H1 (cell line): Measurements from ENCODE around the gene DPF1. TPM values are rescaled to one million over a fixed set of nuclear protein-coding genes. Genes with fewer than 3 reads are reported as not detected.

ENCODE experiments used
- CTCF ChIA-PET: fragments of 300-600 bp; sonication (Branson Sonifier 250); formaldehyde crosslinking; loops from one replicate; lab custom pipeline; 2021; ENCODE audit not compliant: partially characterized antibody; lab: Charles Lee
- POLR2A ChIA-PET: fragments of 300-600 bp; sonication (Branson Sonifier 250); formaldehyde crosslinking; loops from one replicate; lab custom pipeline; 2021; ENCODE audit warnings: inconsistent platforms; ENCODE audit not compliant: partially characterized antibody; lab: Charles Lee
- DNase-seq, 2 experiments: peaks; one replicate each; pipeline versions ENCODE4 v3.0.0 to v3.0.0-alpha.2; 2010 to 2022; ENCODE audit warnings: low spot score in 2 of 2, low read depth in 1 of 2, mixed read lengths in 1 of 2
- FAIRE-seq: peaks from 2 replicates; lab custom pipeline; 2011; peaks lifted over from hg19 to GRCh38; lab: Jason Lieb, UNC
- H2AFZ ChIP-seq: 2 replicates; pipeline ENCODE4 v1.8.1; 2012; ENCODE audit warnings: low read length, inconsistent platforms
- H2AK5ac ChIP-seq: 2 replicates; pipeline ENCODE4 v1.6.1; 2013; ENCODE audit warnings: low read depth, low read length
- H2BK120ac ChIP-seq: replicated peaks from 2 replicates; pipeline ENCODE3; 2013; ENCODE audit warnings: low read depth, low read length, inconsistent platforms
- H2BK12ac ChIP-seq: 2 replicates; pipeline ENCODE4 v1.6.1; 2013; ENCODE audit warnings: low read depth, low read length
- H2BK15ac ChIP-seq: 2 replicates; pipeline ENCODE4 v1.6.1; 2013; ENCODE audit warnings: low read length
- H2BK20ac ChIP-seq: 2 replicates; pipeline ENCODE4 v1.6.1; 2013; ENCODE audit warnings: low read length
- H2BK5ac ChIP-seq: 2 replicates; pipeline ENCODE4 v1.6.1; 2013; ENCODE audit warnings: low read depth, low read length
- H3K14ac ChIP-seq: 2 replicates; pipeline ENCODE4 v1.6.1; 2013; ENCODE audit warnings: inconsistent platforms; ENCODE audit not compliant: insufficient read length
- H3K18ac ChIP-seq: 2 replicates; pipeline ENCODE4 v1.6.1; 2013; ENCODE audit warnings: low read length; ENCODE audit errors: extremely low read depth
- H3K23ac ChIP-seq: 2 replicates; pipeline ENCODE4 v1.6.1; 2013; ENCODE audit warnings: inconsistent platforms; ENCODE audit not compliant: insufficient read length
- H3K23me2 ChIP-seq: 2 replicates; pipeline ENCODE4 v1.6.1; 2013; ENCODE audit warnings: low read depth, low read length
- H3K27ac ChIP-seq: 2 replicates; pipeline ENCODE4 v1.6.1; 2011; ENCODE audit warnings: low read depth, low read length, inconsistent platforms
- H3K27me3 ChIP-seq, 4 experiments: replicated peaks in 1 of 4; 1 replicate in 1 of 4; 2 replicates in 3 of 4; pipeline versions ENCODE4 v1.6.1 to v1.8.1; 2011 to 2013; ENCODE audit warnings: low read length in 3 of 4, mild to moderate bottlenecking in 3 of 4, inconsistent platforms in 2 of 4, mixed read lengths in 2 of 4, moderate library complexity in 1 of 4; ENCODE audit not compliant: control insufficient read depth in 3 of 4, insufficient read depth in 3 of 4; ENCODE audit errors: extremely low read depth in 1 of 4
- H3K36me3 ChIP-seq, 4 experiments: 2 replicates each; pipeline versions ENCODE4 v1.6.1 to v1.8.1; 2011 to 2013; ENCODE audit warnings: mild to moderate bottlenecking in 4 of 4, low read length in 3 of 4, moderate library complexity in 2 of 4, control low read depth in 1 of 4, inconsistent platforms in 1 of 4; ENCODE audit not compliant: insufficient read depth in 4 of 4, control insufficient read depth in 2 of 4
- H3K4ac ChIP-seq: replicated peaks from 2 replicates; pipeline ENCODE3; 2013; ENCODE audit warnings: low read length, low read depth, mixed read lengths, inconsistent platforms; ENCODE audit not compliant: insufficient read length
- H3K4me1 ChIP-seq, 4 experiments: replicated peaks in 1 of 4; 1 replicate in 1 of 4; 2 replicates in 3 of 4; pipeline versions ENCODE4 v1.6.1 to v1.8.1; 2011 to 2013; ENCODE audit warnings: low read length in 3 of 4, inconsistent platforms in 2 of 4, mixed read lengths in 1 of 4; ENCODE audit not compliant: insufficient read depth in 4 of 4, control insufficient read depth in 3 of 4
- H3K4me2 ChIP-seq, 2 experiments: 2 replicates each; pipeline versions ENCODE4 v1.6.1 to v1.8.1; 2011 to 2013; ENCODE audit warnings: low read depth in 2 of 2, low read length in 2 of 2, control low read depth in 1 of 2, inconsistent platforms in 1 of 2, mild to moderate bottlenecking in 1 of 2; ENCODE audit not compliant: insufficient read depth in 1 of 2
- H3K4me3 ChIP-seq, 4 experiments: fragments of 200-600, 300-600 bp in 1 of 4; sonication (generic), shearing (Covaris generic), sonication (Bioruptor Twin) in 1 of 4; 2 replicates each; pipeline versions ENCODE4 v1.5.1 to v1.8.1; 2011 to 2016; ENCODE audit warnings: low read length in 4 of 4, low read depth in 3 of 4, control low read depth in 2 of 4, inconsistent platforms in 2 of 4, mild to moderate bottlenecking in 2 of 4, mixed read lengths in 1 of 4, moderate library complexity in 1 of 4; ENCODE audit not compliant: insufficient read depth in 2 of 4; ENCODE audit errors: extremely low read depth in 1 of 4
- H3K56ac ChIP-seq: replicated peaks from 2 replicates; pipeline ENCODE3; 2013; ENCODE audit warnings: low read depth, mild to moderate bottlenecking, mixed read lengths, low read length, inconsistent platforms; ENCODE audit not compliant: insufficient read length
- H3K79me1 ChIP-seq: 2 replicates; pipeline ENCODE4 v1.6.1; 2013; ENCODE audit warnings: low read depth, low read length, control low read depth
- H3K79me2 ChIP-seq, 2 experiments: 2 replicates each; pipeline versions ENCODE4 v1.6.1 to v1.8.1; 2012 to 2013; ENCODE audit warnings: low read length in 2 of 2, mild to moderate bottlenecking in 2 of 2, inconsistent platforms in 1 of 2; ENCODE audit not compliant: insufficient read depth in 2 of 2, control insufficient read depth in 1 of 2
- H3K9ac ChIP-seq, 4 experiments: replicated peaks in 1 of 4; 1 replicate in 1 of 4; 2 replicates in 3 of 4; pipeline versions ENCODE4 v1.6.1 to v1.8.1; 2011 to 2013; ENCODE audit warnings: low read depth in 3 of 4, low read length in 3 of 4, control low read depth in 2 of 4, mild to moderate bottlenecking in 2 of 4, moderate library complexity in 2 of 4, inconsistent platforms in 1 of 4; ENCODE audit errors: extremely low read depth in 1 of 4
- H3K9me3 ChIP-seq, 2 experiments: 2 replicates each; pipeline versions ENCODE4 v1.6.1 to v1.8.1; 2012 to 2013; ENCODE audit warnings: mild to moderate bottlenecking in 2 of 2, moderate library complexity in 2 of 2, control low read depth in 1 of 2, inconsistent platforms in 1 of 2, low read depth in 1 of 2, low read length in 1 of 2, mixed read lengths in 1 of 2; ENCODE audit not compliant: insufficient read depth in 2 of 2
- H4K20me1 ChIP-seq, 2 experiments: replicated peaks in 1 of 2; 2 replicates each; pipeline versions ENCODE3 to v1.8.1; 2011 to 2013; ENCODE audit warnings: inconsistent platforms in 2 of 2, low read length in 2 of 2, mild to moderate bottlenecking in 1 of 2; ENCODE audit not compliant: insufficient read depth in 2 of 2, control insufficient read depth in 1 of 2
- H4K5ac ChIP-seq: 2 replicates; pipeline ENCODE4 v1.6.1; 2013; ENCODE audit warnings: low read length, low read depth, mixed read lengths, inconsistent platforms; ENCODE audit not compliant: insufficient read length
- H4K8ac ChIP-seq: 2 replicates; pipeline ENCODE4 v1.8.0; 2013; ENCODE audit warnings: mild to moderate bottlenecking, moderate library complexity, low read length, inconsistent platforms; ENCODE audit not compliant: insufficient read depth; ENCODE audit errors: extremely low read depth
- H4K91ac ChIP-seq: replicated peaks from 2 replicates; pipeline ENCODE3; 2013; ENCODE audit warnings: low read length, mixed read lengths, inconsistent platforms; ENCODE audit not compliant: insufficient read length
- BRCA1 ChIP-seq: IDR thresholded peaks from 2 replicates; pipeline ENCODE4 v1.6.1; 2012; ENCODE audit warnings: low read depth, low read length, improper control_type of control experiment
- CREB1 ChIP-seq: IDR thresholded peaks from 2 replicates; pipeline ENCODE4 v1.6.1; 2012; ENCODE audit warnings: inconsistent platforms
- KDM4A ChIP-seq: IDR thresholded peaks from one replicate; pipeline ENCODE4 v1.7.1; 2012; ENCODE audit warnings: low read depth, mild to moderate bottlenecking, moderate library complexity, low read length, inconsistent platforms; ENCODE audit not compliant: severe bottlenecking
- KDM5A ChIP-seq: fragments of 200-600 bp; IDR thresholded peaks from 2 replicates; pipeline ENCODE4 v1.7.1; 2012; ENCODE audit warnings: mild to moderate bottlenecking, low read length, inconsistent platforms, mixed read lengths
- MAFK ChIP-seq: IDR thresholded peaks from 2 replicates; pipeline ENCODE4 v1.6.1; 2012; ENCODE audit warnings: low read depth, mild to moderate bottlenecking, improper control_type of control experiment, low read length
- PHF8 ChIP-seq: fragments of 200-600 bp; sonication (generic); conservative IDR thresholded peaks from 2 replicates; pipeline ENCODE4 v1.7.1; 2012; ENCODE audit warnings: low read depth, mild to moderate bottlenecking, inconsistent platforms, low read length, moderate library complexity
- RAD21 ChIP-seq, 2 experiments: IDR thresholded peaks in 1 of 2; conservative IDR thresholded peaks in 1 of 2; 2 replicates each; pipeline ENCODE4 v1.6.1; 2011; ENCODE audit warnings: low read depth in 2 of 2, low read length in 2 of 2, improper control_type of control experiment in 1 of 2, inconsistent platforms in 1 of 2, mild to moderate bottlenecking in 1 of 2, moderate library complexity in 1 of 2
- WGBS, 2 experiments: shearing (Covaris generic) in 1 of 2; methylation state at CpG; one replicate each; pipeline versions ENCODE4 v1.1.6 to v1.1.7; 2013 to 2015; ENCODE audit warnings: low lambda C conversion rate in 2 of 2, mixed read lengths in 2 of 2, inconsistent platforms in 1 of 2, low coverage in 1 of 2, missing lambda C conversion rate in 1 of 2; ENCODE audit not compliant: insufficient replicate concordance in 2 of 2, insufficient coverage in 1 of 2, insufficient read length in 1 of 2; ENCODE audit errors: extremely low coverage in 1 of 2, missing lambda C conversion rate in 1 of 2; 5-methylcytosine and 5-hydroxymethylcytosine counted together
- polyA plus RNA-seq, 7 experiments: library from polyadenylated mRNA; depleted of rRNA in 3 of 7; stranded (reverse) in 5 of 7; unstranded in 2 of 7; fragments of >200 nt in 5 of 7; fragments of 200-250 nt in 2 of 7; gene quantifications; 1 replicate in 5 of 7; 2 replicates in 1 of 7; 4 replicates in 1 of 7; pipeline versions ENCODE4 v1.2.1 to v1.2.3, GENCODE V29; 2011 to 2013; ENCODE audit warnings: missing spikeins in 2 of 7, mixed read lengths in 2 of 7
- total RNA-seq: library from RNA; stranded (reverse); fragmentation: NEBNext Ultra II Directional; extraction: Animal tissue kit (Norgen Biotek cat#: 25700); gene quantifications from 2 replicates; pipeline ENCODE4 v1.2.1, GENCODE V29; 2021

The DPF1 gene
- total and polyA plus RNA-seq, 2 of the 8 experiments (the other 6 are each of a cell fraction or from before 2014, with no cell fraction given), result 12.9 to 15.6 TPM

DNA sequence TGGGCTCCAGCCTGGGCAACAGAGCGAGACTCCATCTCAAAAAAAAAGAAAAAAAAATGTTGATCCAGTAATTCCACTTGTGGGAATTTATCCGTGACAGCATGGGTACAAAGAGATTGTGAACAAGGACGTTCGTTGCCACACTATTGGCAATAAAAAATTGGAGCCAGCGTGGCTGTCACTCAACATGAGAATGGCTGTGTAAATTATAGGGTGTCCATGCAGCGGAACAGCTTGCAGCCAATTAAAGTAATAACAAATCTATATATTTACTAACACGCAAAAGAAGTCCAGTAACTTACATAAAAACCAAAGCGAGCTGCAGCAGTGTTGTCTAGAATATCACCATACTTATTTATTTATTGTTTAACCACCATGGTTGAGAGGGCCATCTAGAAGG lies 19.3 kb downstream of the DPF1 start:
- TF ChIP-seq MAFK (no peak), KDM5A (no peak), CREB1 (no peak), BRCA1 (no peak), KDM4A (no peak), RAD21 (IDR thresholded peaks at IDR 0.05 in 1 of 2, conservative IDR thresholded peaks at IDR 0.05 in 1 of 2; ENCODE audit: low read depth in 2 of 2, low read length in 2 of 2) (no peak), PHF8 (no peak)
- Histone ChIP-seq H3K4me2 (no peak overlapping the region), H3K36me3 (peaks cover 0 to 2% (median 0%) of the 10 kb centered on the region in 4 experiments; a peak in 3 of 8 replicates), H4K20me1 (no peaks in the 10 kb centered on the region), H4K91ac (no peak overlapping the region), H4K5ac (no peak overlapping the region), H4K8ac (no peak overlapping the region), H2BK5ac (no peak overlapping the region), H2AFZ (no peak overlapping the region), H3K23me2 (peaks cover 5% of the 10 kb centered on the region), H3K14ac (no peak overlapping the region), H2BK20ac (no peak overlapping the region), H3K56ac (no peak overlapping the region), H2BK15ac (no peak overlapping the region), H2BK12ac (no peak overlapping the region), H3K27ac (no peak overlapping the region), H3K9me3 (no peaks in the 10 kb centered on the region), H3K4me1 (peaks cover 0 to 11% (median 10%) of the 10 kb centered on the region in 4 experiments; a peak in 6 of 7 replicates), H3K79me1 (no peaks in the 10 kb centered on the region), H3K79me2 (no peaks in the 10 kb centered on the region), H2BK120ac (no peak overlapping the region), H3K9ac (no peak overlapping the region), H2AK5ac (no peak overlapping the region), H3K18ac (no peak overlapping the region), H3K4ac (no peak overlapping the region), H3K23ac (no peak overlapping the region), H3K4me3 (no peak overlapping the region), H3K27me3 (no peaks in the 10 kb centered on the region)
- WGBS, 2 experiments, result 98% methylated on average over 8 of the region's 8 CpGs; no CpG with 5 or more reads in 1 of the 2 experiments
- POLR2A ChIA-PET, result no interaction called here
- FAIRE-seq (no peak), DNase-seq (no peak)
- CTCF ChIA-PET, result interaction anchor here (1.3 to 4.9 kb wide), 2 partner anchors 21 to 62 kb away, joined by 3 to 26 read pairs; no protein-coding TSS in a partner anchor
